Stimulated activated CD4-positive, alpha-beta T cell treated with anti-CD3 and anti-CD28 coated beads, Interleukin-12 subunit alpha, Interleukin-12 subunit beta, amount 100 ng/mL, for 24 hours (primary cell): ENCODE results near the gene LIF.
"Not testable (repeated sequence)": the region's sequence is repeated elsewhere in the genome, so short reads cannot be mapped to it uniquely, and the experiment has no call there.

Source experiments
- DNase-seq, 2 experiments: peaks; one replicate each; pipeline ENCODE4 v3.0.0-alpha.2; 2020; ENCODE audit warnings: low read depth in 2 of 2

LIF gene

DNA sequence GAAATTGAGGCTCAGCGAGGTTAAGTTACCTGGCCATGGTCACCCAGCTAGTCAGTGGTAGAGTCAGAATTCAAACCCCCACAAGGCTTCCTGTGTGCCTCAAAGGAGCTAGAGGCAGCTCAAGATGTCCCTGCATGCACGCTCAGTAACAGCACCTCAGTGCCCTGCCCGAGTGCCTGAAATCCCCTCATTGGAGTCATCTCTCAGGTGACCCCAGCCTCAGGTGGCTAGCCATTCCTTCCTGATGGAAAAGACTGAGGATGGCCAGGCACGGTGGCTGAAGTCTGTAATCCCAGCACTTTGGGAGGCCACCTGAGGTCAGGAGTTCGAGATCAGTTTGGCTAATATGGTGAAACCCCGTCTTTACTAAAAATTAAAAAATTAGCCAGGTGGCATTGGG is 36.9 kb downstream of the LIF start:
- no peak for DNase-seq

DNA sequence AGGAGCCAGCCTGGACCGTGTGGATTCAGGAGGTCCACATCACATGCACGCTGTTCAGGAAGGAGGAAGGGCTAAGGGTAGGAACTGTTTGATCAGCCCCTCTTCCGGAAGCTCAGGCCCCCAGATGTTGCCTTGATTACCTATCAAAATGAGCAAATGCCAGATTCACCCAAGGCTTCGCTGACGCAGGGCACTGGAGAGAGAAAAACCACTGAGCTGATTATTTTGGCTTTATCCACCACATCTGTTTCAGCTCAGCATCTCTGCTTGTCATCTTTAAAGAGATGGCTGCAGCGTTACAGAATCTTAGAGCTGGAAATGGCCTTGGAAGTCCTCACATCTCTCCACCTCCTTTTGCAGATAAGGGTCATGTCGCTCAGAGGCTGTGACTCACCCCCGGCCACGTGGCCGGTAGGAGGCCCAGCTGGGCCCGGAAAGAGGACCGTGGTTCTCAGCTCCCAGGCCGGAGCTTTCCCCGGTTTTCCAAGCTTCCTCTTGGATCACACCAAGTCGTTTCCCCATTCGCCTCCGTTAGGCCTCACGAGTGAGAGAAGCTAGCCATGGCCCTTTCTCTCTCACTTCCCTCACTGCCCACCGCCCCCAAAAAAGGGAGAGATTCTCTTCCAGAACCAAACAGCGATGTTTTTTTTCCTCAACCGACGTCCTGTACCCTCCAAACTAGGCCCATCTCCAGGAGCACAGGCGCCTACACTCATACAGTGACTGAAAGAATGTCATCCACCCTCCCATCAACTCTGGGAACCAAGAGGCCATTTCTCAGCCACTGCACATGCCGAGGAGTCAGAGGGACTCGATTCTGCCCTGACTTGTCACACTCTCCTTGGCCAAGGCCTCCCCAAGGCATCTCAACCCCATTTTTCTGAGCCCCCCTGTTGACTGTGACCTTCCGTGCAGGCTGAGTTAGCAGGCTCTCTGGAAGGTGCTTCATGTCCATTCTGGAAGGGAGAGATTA is 37.6 kb downstream of the LIF start:
- DNase-seq: no peak

DNA sequence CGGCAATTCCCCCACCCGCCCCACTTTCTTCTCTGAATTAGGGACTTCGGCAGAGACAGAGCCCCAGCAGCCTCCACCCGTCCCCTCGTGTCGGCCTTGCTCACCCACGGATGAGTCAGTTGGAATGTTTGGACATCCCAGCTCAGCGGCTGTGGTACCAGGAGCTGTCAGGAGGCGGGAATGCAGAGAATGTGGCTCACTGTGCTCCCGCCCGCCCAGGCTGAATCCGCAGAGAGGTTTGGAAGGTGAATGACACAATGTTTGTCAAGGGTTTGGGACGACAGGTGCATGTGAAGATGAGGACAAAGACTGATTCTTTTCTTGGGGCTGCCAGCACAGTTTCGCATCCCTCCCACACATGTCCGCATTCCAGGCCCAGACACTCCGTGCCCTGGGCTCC is 39.6 kb downstream of the LIF start:
- DNase-seq: no peak

DNA sequence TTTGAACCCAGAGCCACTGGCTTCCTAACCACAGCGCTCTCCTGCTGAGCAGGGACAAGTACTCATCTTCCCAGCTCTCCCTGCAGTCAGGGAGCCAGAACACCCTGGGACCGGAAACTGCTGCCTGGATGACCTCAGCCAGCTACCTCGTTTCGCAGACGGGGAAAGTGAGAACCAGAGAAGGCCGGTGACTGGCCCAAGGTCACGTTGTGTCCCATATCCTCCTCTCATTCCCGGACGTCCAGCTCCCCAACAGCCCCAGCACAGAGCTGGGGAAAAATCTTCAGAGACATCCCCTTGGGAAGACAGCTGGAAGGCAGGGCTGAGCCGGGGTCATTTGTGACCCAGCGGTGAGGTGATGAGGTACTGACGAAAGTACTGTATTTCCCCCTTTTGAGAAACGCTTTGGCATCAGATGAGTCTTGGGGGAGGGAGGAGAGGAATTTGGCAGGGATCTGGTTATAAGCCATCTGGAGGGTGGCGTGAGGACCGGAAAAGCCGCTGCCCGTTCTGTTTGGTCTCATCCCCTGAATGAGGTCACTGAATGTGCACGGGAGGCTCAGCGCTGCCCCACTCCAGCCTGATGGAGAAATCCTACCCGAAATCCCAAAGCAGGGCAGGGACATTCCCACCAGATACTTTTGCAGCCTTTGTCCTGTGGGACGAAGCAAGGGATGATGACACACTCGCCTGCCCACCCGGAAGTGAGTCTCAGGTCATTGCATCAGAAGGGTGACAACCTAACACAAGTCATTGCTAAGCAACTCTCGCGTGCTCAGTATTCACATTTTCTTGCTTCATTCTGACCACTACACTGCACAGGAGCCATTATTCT is 41.1 kb downstream of the LIF start:
- DNase-seq: no peak

DNA sequence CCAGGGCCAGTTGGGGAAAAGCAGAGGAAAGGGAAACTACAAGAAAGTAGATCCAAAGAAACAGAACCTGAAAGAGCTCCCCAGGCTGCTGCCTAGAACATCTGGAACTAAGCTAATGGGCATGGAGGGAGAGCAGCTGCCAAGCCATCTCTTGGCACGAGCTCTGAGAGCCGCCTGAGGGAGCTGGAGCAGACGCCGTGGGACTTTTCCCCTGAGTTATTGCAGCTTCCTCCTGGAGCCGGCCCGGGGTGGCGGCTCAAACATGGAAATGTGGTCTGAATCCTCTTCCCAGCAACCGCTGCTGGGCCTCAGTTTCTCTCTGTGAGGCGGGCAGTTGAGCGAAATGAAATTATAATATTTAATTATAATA is 41.8 kb downstream of the LIF start:
- no peak for DNase-seq

DNA sequence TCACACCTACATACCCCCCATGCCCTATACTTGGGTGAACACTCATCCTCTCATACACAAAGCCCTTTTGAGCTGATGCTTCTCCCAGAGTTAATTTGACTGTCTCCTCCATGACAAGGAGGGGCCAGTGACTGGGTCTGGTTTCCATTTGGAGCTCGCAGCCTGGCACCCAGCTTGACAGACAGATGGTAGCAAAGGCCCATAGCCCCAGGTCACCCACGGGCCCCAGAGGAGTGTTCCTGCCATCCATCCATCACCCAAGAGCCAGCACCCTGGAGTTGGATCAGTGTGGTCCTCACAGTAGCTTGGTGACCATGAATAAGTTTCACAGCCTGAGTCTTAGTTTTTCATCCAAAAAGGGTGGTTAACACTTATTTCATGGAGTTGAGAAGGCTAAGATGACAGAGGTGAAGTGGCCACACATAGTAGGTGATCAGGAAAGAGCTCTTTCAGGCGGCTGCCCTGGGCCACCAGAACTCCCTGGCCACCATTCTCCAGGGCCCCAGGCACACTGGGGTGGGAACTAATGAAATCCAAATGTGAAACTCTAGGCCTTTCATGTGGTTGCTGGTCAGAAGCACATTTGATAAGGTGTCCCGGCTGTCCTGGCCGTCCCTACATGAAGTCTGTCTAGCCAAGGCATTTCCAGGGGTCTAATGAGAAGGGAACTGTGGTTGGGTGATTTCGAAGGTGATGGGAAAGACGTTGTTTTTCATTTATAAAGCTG is 42.4 kb downstream of the LIF start:
- DNase-seq: no peak

DNA sequence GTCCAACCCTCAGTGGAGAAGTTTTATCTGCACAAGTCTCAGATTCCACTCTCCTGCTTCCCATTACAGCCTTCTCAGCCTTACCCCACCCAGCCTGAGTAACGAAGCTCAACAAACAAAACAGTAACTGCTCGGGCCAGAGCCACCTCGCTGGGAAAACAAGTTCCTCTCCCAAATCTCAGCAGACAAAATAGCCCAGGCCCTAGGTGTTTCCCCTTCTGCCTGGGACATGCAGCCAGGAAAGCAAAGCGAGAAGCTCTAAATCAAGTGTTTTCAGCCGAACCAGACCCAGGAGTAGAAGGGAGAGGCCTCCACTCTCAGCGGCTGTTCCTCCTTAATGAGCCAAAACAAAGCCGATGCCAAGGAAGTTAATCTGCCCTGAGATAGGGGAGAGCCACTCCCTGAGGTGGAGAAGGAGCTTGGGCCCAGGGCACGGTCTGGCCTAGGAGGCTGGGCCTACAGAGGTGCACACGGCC is 44.0 kb downstream of the LIF start:
- DNase-seq: no peak

DNA sequence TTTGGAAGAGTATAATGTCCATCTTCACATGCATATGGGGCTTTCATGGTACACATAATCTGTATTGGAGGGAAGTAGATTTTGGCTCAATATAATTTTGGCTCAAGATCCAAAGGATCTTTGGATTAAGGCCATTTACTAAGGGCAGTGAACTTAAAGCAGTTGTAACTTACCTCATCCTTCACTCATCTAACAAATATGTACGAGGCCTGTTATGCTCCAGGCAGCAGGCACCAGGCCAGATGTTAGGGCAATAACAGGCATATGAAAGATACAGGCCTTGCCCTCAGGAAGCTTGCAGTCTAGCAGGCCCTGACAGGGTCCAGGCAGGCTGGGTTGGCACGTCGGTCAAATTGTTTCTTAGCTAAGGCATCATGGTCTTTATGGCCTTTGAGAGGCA is 44.6 kb downstream of the LIF start:
- DNase-seq: no peak

DNA sequence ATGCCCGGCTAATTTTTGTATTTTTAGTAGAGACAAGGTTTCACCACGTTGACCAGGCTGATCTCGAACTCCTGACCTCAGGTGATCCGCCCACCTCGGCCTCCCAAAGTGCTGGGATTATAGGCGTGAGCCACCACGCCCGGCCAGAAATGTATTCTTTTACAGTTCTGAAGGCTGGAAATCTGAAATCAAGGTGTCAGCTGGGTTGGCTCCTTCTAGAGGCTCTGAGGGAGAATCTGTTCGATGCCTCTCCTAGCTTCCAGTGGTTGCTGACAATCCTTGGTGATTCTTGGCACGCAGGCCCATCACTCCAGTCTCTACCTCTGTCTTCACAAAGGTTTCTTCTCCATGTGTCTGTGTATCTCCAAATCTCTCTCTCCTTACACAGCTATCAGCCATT is 45.7 kb downstream of the LIF start:
- not testable (repeated sequence) for DNase-seq

DNA sequence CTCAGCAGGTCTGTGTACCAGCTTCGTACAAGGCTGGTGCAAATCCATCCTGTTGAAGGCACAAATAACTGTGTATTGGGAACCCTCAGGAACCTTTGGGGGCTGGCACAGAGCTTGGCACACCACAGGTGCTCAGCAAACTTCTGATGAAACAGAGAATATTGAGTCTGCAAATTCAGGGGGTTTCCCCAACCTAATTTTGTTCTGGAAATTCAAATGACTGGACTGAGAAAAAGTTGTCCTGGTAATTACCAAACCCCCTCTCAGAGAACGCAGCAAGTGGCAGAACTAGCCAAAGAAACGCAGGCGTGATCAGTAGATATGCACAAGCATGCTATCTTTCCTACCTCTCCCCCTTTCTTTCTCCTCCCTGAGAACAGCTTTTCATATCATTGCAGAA is 47.6 kb downstream of the LIF start:
- no peak for DNase-seq

DNA sequence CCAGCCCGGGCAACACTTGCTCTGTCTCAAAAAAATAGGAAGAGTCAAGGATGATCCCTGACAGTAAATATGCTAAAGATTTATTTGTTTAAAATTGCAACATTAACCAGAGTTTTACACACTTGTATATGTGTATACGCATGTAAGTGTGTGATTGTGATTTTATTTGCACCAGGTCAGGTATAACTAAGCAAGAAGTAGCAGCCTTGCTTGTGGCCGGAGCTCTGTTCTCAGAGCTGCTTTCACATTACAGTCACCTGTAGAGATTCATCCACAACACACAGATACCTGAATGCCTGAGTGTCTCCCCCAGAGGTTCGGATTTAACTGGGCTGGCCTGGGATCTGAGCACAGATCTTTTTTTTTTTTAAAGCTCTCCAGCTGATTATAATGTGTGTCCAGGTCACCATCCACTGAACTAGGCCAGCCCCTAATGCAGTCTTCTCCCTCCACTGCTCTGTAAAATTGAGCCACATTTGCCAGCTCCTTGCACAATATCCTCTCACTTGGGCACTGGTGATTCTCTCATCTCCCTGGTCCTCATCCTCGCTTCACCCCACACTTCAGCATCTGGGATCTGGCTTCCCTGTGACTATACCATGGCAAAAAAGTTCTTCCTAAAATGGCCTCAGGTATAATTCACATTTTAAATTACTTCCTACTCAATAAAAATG is 48.3 kb downstream of the LIF start:
- no peak for DNase-seq

DNA sequence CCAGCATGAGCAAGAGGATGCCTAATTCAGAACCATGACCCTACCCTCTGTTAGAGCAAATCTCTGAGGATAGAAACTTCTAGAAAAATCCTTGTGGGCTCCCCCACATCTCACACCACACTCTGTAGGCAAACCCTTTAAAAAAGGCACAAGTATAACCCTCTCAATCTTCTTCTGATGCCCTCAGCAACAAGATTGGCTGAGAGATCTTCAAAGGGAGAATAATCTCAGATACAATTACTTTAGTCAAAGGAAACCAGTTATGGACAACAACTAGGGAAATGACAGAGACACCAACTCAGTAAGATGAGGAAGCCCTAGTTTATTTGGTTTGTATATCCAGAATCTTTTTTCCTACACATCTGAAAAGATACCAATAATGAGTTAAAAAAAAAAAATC is 49.2 kb downstream of the LIF start:
- DNase-seq: no peak

DNA sequence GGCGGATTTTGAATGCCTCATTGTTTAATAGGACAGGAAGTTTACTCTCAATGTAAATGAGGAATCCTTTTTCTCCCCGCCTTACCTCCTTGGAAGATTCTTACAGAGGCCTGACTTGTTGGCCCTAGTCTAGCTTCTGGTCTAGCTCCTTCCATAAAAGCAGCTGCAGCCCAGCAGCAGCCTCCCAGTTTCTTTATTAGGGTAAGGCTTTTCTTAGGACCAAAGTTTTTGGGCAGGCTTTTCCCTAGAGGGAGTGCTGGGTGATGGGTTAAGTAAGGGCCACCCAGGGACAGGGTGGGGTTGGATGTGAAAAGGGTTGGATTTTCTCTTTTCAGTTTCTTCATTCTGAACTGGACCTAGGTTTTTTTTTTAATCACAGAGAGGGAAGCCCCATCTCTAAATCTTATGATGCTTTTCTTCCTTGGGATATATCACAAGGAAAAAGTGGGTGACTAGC is 49.7 kb downstream of the LIF start:
- DNase-seq: no peak

DNA sequence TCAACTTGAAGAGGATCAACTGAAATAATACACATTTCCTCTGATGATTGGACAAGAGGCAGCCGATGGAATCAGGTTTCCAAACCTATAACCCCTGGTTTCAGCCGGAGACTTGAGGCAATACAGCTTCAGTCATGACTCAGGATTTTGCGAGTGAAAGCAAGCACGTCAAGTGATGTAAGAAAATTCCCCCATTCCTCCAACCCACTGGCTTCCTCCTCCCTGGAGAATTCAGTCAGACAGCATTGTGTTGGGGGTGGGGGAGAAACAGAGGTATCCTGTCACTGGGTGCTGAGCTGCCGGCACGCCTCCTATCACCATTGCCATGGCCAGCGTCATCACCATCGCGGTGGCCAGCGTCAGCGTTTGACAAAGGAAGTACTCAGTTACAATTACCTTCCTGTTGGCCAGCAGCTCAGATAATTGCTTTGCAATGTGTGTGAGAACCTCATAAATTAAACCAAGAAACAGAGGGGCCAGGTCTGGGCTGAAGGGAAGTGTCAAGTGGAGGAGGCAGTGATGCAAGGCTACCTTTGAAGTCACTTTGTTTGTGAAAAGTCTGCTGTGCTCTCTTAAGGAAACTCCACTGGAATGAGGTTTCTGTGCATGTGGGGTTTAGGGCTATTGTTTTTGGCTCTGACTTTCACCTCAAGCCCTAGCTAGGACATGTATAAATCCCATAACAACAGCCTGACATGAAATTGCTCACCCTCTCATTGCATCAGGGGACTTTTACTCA is 50.2 kb downstream of the LIF start:
- peak; percentile 30 to 62 for DNase-seq

DNA sequence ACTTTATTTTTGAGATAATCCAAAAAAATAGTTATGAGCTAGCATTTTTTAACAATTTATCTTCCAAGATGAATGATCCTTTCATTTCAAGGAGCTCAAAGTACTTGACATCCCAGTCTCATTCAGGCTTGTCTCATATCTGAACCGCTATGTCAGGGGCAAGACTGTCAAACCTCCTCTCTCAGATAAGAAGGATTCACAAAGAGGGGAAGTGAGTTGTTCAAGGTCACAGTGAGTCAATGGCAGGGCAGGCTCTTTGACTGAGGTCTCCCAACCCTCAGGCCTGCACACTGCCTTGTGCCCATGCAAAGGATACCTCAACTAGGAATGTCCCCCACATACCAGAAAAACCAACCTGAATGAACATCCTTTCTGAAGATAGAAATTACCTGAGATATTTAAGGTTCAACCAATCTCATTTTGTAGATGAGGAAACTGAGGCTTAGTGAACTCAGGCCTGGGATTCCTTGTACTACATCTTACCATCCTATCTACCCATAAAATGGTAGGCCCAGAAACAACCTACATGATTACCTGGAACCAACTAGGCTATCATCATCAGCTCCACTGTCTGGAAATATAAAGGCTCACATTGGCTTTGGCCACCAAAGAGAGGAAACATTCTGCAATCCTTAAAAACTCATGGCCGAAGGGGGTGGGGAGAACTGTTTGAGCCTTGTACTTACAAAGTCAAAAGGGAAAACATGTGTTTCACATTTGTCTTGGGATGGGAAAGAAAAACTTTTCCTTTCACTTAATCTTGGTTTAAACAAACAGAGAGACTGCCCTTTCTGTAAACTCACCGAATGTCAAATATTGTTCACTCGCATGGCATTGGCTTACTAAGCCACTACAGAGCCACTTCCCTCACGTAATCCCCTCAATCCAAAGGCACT is 51.1 kb downstream of the LIF start:
- DNase-seq: no peak

DNA sequence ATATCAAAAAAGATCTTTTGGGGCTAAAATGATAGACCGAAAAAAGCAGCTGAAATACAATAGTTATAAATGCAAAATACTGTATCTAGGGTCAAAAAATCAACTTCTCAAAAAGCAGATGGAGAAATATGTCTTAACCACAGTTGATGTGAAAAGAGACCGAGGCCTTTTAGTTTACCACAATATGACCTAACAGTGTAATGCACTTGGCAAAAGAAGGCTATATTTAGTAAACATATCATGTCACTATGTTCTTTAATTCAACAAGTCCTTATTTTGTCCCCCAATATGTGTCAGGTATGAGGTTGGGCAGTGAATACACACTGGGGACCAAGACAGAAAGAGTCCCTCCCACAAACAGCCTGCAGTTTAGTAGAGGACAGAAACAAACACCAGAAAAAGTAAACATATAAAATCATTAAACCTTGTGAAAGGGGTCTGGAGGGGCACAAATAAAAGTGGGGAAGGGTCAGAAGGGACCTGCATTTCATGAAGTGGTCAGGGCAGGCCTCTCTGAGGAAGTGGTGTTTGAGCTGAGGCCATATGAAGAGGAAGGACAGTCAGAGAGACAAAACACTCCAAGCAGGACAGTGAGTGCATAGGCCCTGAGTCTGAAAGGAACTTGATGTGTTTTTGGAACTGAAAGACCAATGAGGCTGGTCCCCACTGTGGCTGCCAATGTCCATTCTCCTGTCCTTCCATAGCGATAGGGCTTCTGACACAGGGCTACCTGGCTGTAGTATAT is 53.4 kb downstream of the LIF start:
- no peak for DNase-seq

DNA sequence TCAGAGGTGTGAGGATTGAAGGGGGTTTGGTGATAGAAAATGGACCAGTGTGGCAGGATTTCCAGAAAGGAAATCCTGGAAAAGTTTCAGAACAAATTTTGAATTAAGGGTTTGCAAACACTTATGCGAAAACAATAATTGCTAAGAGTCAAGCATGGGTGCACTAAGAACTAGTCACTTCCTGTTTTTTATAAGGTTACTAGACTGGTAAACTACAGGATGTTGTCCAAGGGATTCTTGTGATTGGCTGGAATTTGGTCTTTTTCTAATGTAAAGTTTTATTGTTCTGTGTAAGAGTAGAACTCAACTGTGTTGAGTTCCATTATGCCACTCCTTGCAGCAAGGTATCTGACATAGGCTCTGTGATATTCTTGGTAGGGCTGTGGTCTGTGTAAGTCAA is 54.1 kb downstream of the LIF start:
- no peak for DNase-seq

DNA sequence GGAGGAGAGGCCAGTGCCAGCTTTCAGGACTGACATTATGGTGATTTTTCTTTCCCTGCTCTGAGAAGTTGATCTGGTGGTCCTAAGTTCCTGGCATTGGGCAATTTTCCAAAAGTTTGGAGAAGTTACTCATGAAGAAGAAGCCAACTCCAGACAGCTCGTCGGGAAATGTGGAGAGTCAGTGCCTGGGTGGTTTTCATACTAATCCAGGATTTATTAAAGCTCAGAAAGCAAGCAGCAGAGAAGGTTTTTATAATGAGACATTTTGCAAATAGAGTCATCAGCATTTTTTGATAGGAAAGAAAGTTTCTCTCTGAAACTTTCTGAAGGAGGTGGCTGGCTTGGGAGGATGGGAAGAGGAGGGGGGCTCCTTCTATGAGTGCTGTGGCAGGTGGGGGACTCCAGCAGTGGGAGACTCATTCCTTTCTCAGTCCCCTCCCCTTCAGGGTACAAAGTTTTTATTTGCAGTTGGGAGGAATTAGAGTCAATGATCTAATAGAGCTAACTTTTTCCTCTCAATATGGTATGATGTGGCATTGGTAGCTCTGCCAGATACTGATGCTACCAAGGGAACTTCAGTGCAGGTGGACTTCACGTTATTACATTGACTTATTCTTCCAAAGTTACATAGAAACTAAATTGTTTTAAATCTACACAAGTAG is 55.4 kb downstream of the LIF start:
- DNase-seq: no peak
